ENCODE data around the gene RAD23B. TPM values are rescaled to one million over a fixed set of nuclear protein-coding genes. Genes with fewer than 3 reads are reported as not detected.

The RAD23B gene
- total RNA-seq, 1 experiment from 2014 or later: 114 TPM

GRCh38 chr9:107279086-107279485 lies 4.0 kb upstream of the RAD23B start:
- in situ Hi-C loops (cut with HindIII; ENCODE audit: low pct_unique_long_range_greater_than_20kb, low sequenced_read_pairs) (no loop called here), intact Hi-C loops (cut with micrococcal nuclease; ENCODE audit: unreplicated experiment) (loop anchor here (10.0 kb wide), 1 partner anchor 64 kb away; no protein-coding TSS in a partner anchor)
- DNase-seq (ENCODE audit: low read depth, low spot score) (no peak), ATAC-seq (no peak)
- no TSS peak for BruUV-seq (replicated peaks)
- H3K9me3 ChIP-seq (ENCODE audit: control insufficient read depth, insufficient read depth, low read depth, low read length): no peaks in the 10 kb centered on the region
- ChIA-PET POLR2A (interaction anchor here (0.6 kb wide), 2 partner anchors 14 to 18 kb away, joined by 5 to 9 read pairs; no protein-coding TSS in a partner anchor), CTCF (interaction anchor here (0.6 kb wide), 2 partner anchors 62 to 75 kb away, joined by 3 to 5 read pairs; no protein-coding TSS in a partner anchor)
- H3K36me3 ChIP-seq (ENCODE audit: control insufficient read depth, insufficient read depth, low read length): no peaks in the 10 kb centered on the region; the same call in 1 of the 2 replicates
- H3K27ac ChIP-seq (ENCODE audit: low read length): no peak overlapping the region
- H3K27me3 ChIP-seq (ENCODE audit: control insufficient read depth, insufficient read depth, low read length): no peaks in the 10 kb centered on the region
- H3K4me1 ChIP-seq (ENCODE audit: control insufficient read depth, insufficient read depth, low read length): peaks cover 10% of the 10 kb centered on the region
- TF ChIP-seq SIN3A (IDR thresholded peaks at IDR 0.05; ENCODE audit: borderline replicate concordance, insufficient read depth, low read depth, low read length): no peak
- no peak for TF ChIP-seq CTCF (IDR thresholded peaks at IDR 0.05)
- TF ChIP-seq REST (IDR thresholded peaks at IDR 0.05; ENCODE audit: insufficient read depth in 1 of 2, low read depth in 2 of 2, low read length in 1 of 2): no peak
- no peak for TF ChIP-seq TCF7L2 (IDR thresholded peaks at IDR 0.05; ENCODE audit: low read depth, low read length)
- no peak for TF ChIP-seq POLR2AphosphoS5 (IDR thresholded peaks at IDR 0.05; ENCODE audit: low read depth, low read length)
- H3K4me3 ChIP-seq (ENCODE audit: low read depth in 2 of 2, low read length in 2 of 2): no peak overlapping the region

GRCh38 chr9:107280543-107280942 lies 2.5 kb upstream of the RAD23B start:
- BruUV-seq (replicated peaks): no TSS peak

More at GRCh38 chr9:107280543-107280942, 2.5 kb upstream of the RAD23B start:
- Histone ChIP-seq H3K27ac (ENCODE audit: low read length) (peak overlapping the region; percentile 29; the same call in 1 of the 2 replicates), H3K36me3 (ENCODE audit: control insufficient read depth, insufficient read depth, low read length) (peaks cover 5% of the 10 kb centered on the region), H3K9me3 (ENCODE audit: control insufficient read depth, insufficient read depth, low read depth, low read length) (no peaks in the 10 kb centered on the region), H3K27me3 (ENCODE audit: control insufficient read depth, insufficient read depth, low read length) (no peaks in the 10 kb centered on the region), H3K4me1 (ENCODE audit: control insufficient read depth, insufficient read depth, low read length) (peaks cover 10% of the 10 kb centered on the region), H3K4me3 (ENCODE audit: low read depth in 2 of 2, low read length in 2 of 2) (no peak overlapping the region)
- no peak for ATAC-seq
- ChIA-PET POLR2A (no interaction called here), CTCF (interaction anchor here (0.7 kb wide), 1 partner anchor 415 kb away, joined by 3 read pairs; no protein-coding TSS in a partner anchor)
- in situ Hi-C loops (cut with HindIII; ENCODE audit: low pct_unique_long_range_greater_than_20kb, low sequenced_read_pairs): no loop called here
- no peak for DNase-seq (ENCODE audit: low read depth, low spot score)
- TF ChIP-seq POLR2AphosphoS5 (IDR thresholded peaks at IDR 0.05; ENCODE audit: low read depth, low read length) (no peak), SIN3A (IDR thresholded peaks at IDR 0.05; ENCODE audit: borderline replicate concordance, insufficient read depth, low read depth, low read length) (no peak), TCF7L2 (IDR thresholded peaks at IDR 0.05; ENCODE audit: low read depth, low read length) (no peak), REST (IDR thresholded peaks at IDR 0.05; ENCODE audit: insufficient read depth in 1 of 2, low read depth in 2 of 2, low read length in 1 of 2) (no peak)
- intact Hi-C loops (cut with micrococcal nuclease; ENCODE audit: unreplicated experiment): no loop called here
